ENCODE data around the gene TRMT2A.

Gene TRMT2A

GRCh38 chr22:20111045-20111688, 5.9 kb downstream of the TRMT2A start (continued):
- TF ChIP-seq SALL2 (tag by site-specific recombination; IDR thresholded peaks at IDR 0.05; ENCODE audit: borderline replicate concordance) (no peak), ZNF366 (tag by site-specific recombination; conservative IDR thresholded peaks at IDR 0.05) (no peak), ZNF513 (tag by site-specific recombination; IDR thresholded peaks at IDR 0.05) (no peak), ZNF324 (tag by site-specific recombination; IDR thresholded peaks at IDR 0.05) (no peak), ZNF501 (tag by site-specific recombination; IDR thresholded peaks at IDR 0.05) (no peak), ZNF677 (tag by site-specific recombination; IDR thresholded peaks at IDR 0.05) (no peak), ZNF423 (tag by site-specific recombination; IDR thresholded peaks at IDR 0.05) (no peak), ZNF707 (tag by site-specific recombination; IDR thresholded peaks at IDR 0.05) (no peak), ZNF292 (tag by site-specific recombination; IDR thresholded peaks at IDR 0.05; ENCODE audit: borderline replicate concordance, low read depth) (no peak), ZNF596 (tag by site-specific recombination; IDR thresholded peaks at IDR 0.05) (no peak), MEIS1 (CRISPR knock-in tag; IDR thresholded peaks at IDR 0.05; ENCODE audit: borderline replicate concordance) (no peak), ZNF274 (IDR thresholded peaks at IDR 0.05; ENCODE audit: low read length) (no peak), ZNF274 (tag by site-specific recombination; IDR thresholded peaks at IDR 0.05; ENCODE audit: borderline replicate concordance) (no peak), ZNF610 (tag by site-specific recombination; IDR thresholded peaks at IDR 0.05; ENCODE audit: borderline replicate concordance) (no peak), ZNF169 (tag by site-specific recombination; IDR thresholded peaks at IDR 0.05) (no peak), ZNF221 (tag by site-specific recombination; IDR thresholded peaks at IDR 0.05; ENCODE audit: borderline replicate concordance) (no peak), ZNF544 (tag by site-specific recombination; IDR thresholded peaks at IDR 0.05) (no peak), ZNF791 (tag by site-specific recombination; IDR thresholded peaks at IDR 0.05) (no peak), ZIC2 (tag by site-specific recombination; IDR thresholded peaks at IDR 0.05) (no peak), ZNF37A (tag by site-specific recombination; IDR thresholded peaks at IDR 0.05) (no peak), OVOL3 (tag by site-specific recombination; IDR thresholded peaks at IDR 0.05) (no peak), ZNF350 (tag by site-specific recombination; IDR thresholded peaks at IDR 0.05) (no peak), ZNF670 (tag by site-specific recombination; IDR thresholded peaks at IDR 0.05; ENCODE audit: low read depth) (no peak), KLF16 (tag by site-specific recombination; IDR thresholded peaks at IDR 0.05) (no peak), ZBTB11 (tag by site-specific recombination; conservative IDR thresholded peaks at IDR 0.05; ENCODE audit: low read depth) (no peak), ZNF133 (tag by site-specific recombination; IDR thresholded peaks at IDR 0.05) (no peak), ZBTB48 (tag by site-specific recombination; IDR thresholded peaks at IDR 0.05) (no peak), ZFHX2 (tag by site-specific recombination; conservative IDR thresholded peaks at IDR 0.05) (peak; percentile 33; the same call in 1 of the 2 replicates), ZFP37 (tag by site-specific recombination; IDR thresholded peaks at IDR 0.05) (peak; percentile 47; the same call in 1 of the 2 replicates)
- TF ChIP-seq, protein P1, sequence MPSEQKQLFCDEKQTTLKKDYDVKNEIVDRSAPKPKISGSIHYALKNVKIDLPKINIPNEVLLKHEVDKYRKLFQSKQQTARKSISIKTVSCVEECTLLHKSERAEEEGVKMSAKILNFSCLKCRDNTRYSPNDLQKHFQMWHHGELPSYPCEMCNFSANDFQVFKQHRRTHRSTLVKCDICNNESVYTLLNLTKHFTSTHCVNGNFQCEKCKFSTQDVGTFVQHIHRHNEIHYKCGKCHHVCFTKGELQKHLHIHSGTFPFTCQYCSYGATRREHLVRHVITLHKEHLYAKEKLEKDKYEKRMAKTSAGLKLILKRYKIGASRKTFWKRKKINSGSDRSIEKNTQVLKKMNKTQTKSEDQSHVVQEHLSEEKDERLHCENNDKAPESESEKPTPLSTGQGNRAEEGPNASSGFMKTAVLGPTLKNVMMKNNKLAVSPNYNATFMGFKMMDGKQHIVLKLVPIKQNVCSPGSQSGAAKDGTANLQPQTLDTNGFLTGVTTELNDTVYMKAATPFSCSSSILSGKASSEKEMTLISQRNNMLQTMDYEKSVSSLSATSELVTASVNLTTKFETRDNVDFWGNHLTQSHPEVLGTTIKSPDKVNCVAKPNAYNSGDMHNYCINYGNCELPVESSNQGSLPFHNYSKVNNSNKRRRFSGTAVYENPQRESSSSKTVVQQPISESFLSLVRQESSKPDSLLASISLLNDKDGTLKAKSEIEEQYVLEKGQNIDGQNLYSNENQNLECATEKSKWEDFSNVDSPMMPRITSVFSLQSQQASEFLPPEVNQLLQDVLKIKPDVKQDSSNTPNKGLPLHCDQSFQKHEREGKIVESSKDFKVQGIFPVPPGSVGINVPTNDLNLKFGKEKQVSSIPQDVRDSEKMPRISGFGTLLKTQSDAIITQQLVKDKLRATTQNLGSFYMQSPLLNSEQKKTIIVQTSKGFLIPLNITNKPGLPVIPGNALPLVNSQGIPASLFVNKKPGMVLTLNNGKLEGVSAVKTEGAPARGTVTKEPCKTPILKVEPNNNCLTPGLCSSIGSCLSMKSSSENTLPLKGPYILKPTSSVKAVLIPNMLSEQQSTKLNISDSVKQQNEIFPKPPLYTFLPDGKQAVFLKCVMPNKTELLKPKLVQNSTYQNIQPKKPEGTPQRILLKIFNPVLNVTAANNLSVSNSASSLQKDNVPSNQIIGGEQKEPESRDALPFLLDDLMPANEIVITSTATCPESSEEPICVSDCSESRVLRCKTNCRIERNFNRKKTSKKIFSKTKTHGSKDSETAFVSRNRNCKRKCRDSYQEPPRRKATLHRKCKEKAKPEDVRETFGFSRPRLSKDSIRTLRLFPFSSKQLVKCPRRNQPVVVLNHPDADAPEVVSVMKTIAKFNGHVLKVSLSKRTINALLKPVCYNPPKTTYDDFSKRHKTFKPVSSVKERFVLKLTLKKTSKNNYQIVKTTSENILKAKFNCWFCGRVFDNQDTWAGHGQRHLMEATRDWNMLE (tag by site-specific recombination; conservative IDR thresholded peaks at IDR 0.05; ENCODE audit: low read depth) = no peak
- TF ChIP-seq, protein P2, sequence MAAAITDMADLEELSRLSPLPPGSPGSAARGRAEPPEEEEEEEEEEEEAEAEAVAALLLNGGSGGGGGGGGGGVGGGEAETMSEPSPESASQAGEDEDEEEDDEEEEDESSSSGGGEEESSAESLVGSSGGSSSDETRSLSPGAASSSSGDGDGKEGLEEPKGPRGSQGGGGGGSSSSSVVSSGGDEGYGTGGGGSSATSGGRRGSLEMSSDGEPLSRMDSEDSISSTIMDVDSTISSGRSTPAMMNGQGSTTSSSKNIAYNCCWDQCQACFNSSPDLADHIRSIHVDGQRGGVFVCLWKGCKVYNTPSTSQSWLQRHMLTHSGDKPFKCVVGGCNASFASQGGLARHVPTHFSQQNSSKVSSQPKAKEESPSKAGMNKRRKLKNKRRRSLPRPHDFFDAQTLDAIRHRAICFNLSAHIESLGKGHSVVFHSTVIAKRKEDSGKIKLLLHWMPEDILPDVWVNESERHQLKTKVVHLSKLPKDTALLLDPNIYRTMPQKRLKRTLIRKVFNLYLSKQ (tag by site-specific recombination; IDR thresholded peaks at IDR 0.05; ENCODE audit: borderline replicate concordance) = no peak

Measured in HEK293 (cell line).